MCF 10A (cell line): ENCODE results near the gene OR9Q1. TPM values are rescaled to one million over a fixed set of nuclear protein-coding genes. Genes with fewer than 3 reads are reported as not detected.

ENCODE experiments used
- BruUV-seq: library from RNA; stranded (reverse); fragments of 400-500 nt; replicated peaks from 2 replicates; lab custom pipeline; 2021; lab: Mats Ljungman, UMichigan
- CTCF ChIA-PET: fragments of 300-600 bp; sonication (Branson Sonifier 250); formaldehyde crosslinking; extraction: SDS; loops from one replicate; lab custom pipeline; 2021; ENCODE audit warnings: antibody characterized with exemption, inconsistent platforms; lab: Yijun Ruan, JAX
- POLR2A ChIA-PET: fragments of 300-600, 350-650 bp; sonication (Branson Sonifier 250); formaldehyde crosslinking; extraction: SDS; loops from one replicate; lab custom pipeline; 2020; ENCODE audit warnings: antibody characterized with exemption, inconsistent platforms; lab: Yijun Ruan, JAX
- DNase-seq: peaks from one replicate; pipeline ENCODE4 v3.0.0-alpha.2; 2018; ENCODE audit not compliant: unreplicated experiment
- H3K27ac Mint-ChIP-seq: one replicate; pipeline ENCODE4 v1.8.0; 2022; ENCODE audit warnings: mild to moderate bottlenecking, low read depth, mixed read lengths; ENCODE audit not compliant: unreplicated experiment
- H3K27me3 Mint-ChIP-seq: one replicate; pipeline ENCODE4 v1.8.0; 2022; ENCODE audit warnings: mixed read lengths; ENCODE audit not compliant: insufficient read depth, unreplicated experiment
- H3K36me3 Mint-ChIP-seq: one replicate; pipeline ENCODE4 v1.8.0; 2022; ENCODE audit warnings: mild to moderate bottlenecking, moderate library complexity, mixed read lengths; ENCODE audit not compliant: insufficient read depth, unreplicated experiment
- H3K4me1 Mint-ChIP-seq: one replicate; pipeline ENCODE4 v1.8.0; 2022; ENCODE audit warnings: mixed read lengths; ENCODE audit not compliant: insufficient read depth, unreplicated experiment
- H3K4me3 Mint-ChIP-seq: one replicate; pipeline ENCODE4 v1.8.0; 2022; ENCODE audit warnings: mild to moderate bottlenecking, moderate library complexity, mixed read lengths; ENCODE audit not compliant: unreplicated experiment
- H3K9me3 Mint-ChIP-seq: one replicate; pipeline ENCODE4 v1.8.0; 2022; ENCODE audit warnings: mixed read lengths; ENCODE audit not compliant: unreplicated experiment
- CTCF ChIP-seq: fragments of 200-600 bp; IDR thresholded peaks from one replicate; pipeline ENCODE4 v1.8.0; 2022; ENCODE audit warnings: antibody characterized with exemption, mild to moderate bottlenecking; ENCODE audit not compliant: unreplicated experiment
- intact Hi-C: fragments of 100-400 bp; cut with micrococcal nuclease; formaldehyde crosslinking; loops from 2 replicates; pipeline ENCODE4 v1.14.1; 2022
- total RNA-seq: library from RNA; stranded (reverse); gene quantifications from 2 replicates; pipeline ENCODE4 v1.2.3, GENCODE V29; 2022

The OR9Q1 gene
- total RNA-seq, 1 experiment from 2014 or later = not detected

GRCh38 chr11:58030653-58031052 lies 7.0 kb downstream of the OR9Q1 start, which contains the start of gene OR6Q1:
TSS of gene OR6Q1 (plus strand) at chr11:58030953. CDS start at chr11:58030953, 0 bp downstream.
- BruUV-seq = no TSS peak
- no peak within 1 kb of the TSS for H3K4me3 Mint-ChIP-seq
- intact Hi-C loops = no loop called here
- no peaks in the 10 kb centered on the region for H3K27me3 Mint-ChIP-seq
- TF ChIP-seq CTCF = no peak
- H3K27ac Mint-ChIP-seq = no peak within 1 kb of the TSS
- POLR2A ChIA-PET = interaction anchor here (0.6 kb wide), 1 partner anchor 283 kb away, joined by 3 read pairs; no protein-coding TSS in a partner anchor
- H3K4me1 Mint-ChIP-seq = peaks cover 5% of the 10 kb centered on the region
- DNase-seq = no peak
- H3K9me3 Mint-ChIP-seq = no peaks in the 10 kb centered on the region
- CTCF ChIA-PET = interaction anchor here (1.1 kb wide), 1 partner anchor 9 kb away, joined by 4 read pairs; no protein-coding TSS in a partner anchor
- H3K36me3 Mint-ChIP-seq = no peaks in the 10 kb centered on the region

- CTCF ChIA-PET = no interaction called here
- H3K36me3 Mint-ChIP-seq = no peaks in the 10 kb centered on the region
- TF ChIP-seq CTCF = no peak
- intact Hi-C loops = no loop called here
- POLR2A ChIA-PET = no interaction called here
- no peaks in the 10 kb centered on the region for H3K27me3 Mint-ChIP-seq
- H3K4me3 Mint-ChIP-seq = no peak overlapping the region
- BruUV-seq = no TSS peak
- no peak overlapping the region for H3K27ac Mint-ChIP-seq
- no peak for DNase-seq
- H3K4me1 Mint-ChIP-seq = no peaks in the 10 kb centered on the region
- peaks cover 10% of the 10 kb centered on the region for H3K9me3 Mint-ChIP-seq
These were observed 10.8 kb downstream of the OR9Q1 start for GRCh38 chr11:58034471-58034870.

DNA sequence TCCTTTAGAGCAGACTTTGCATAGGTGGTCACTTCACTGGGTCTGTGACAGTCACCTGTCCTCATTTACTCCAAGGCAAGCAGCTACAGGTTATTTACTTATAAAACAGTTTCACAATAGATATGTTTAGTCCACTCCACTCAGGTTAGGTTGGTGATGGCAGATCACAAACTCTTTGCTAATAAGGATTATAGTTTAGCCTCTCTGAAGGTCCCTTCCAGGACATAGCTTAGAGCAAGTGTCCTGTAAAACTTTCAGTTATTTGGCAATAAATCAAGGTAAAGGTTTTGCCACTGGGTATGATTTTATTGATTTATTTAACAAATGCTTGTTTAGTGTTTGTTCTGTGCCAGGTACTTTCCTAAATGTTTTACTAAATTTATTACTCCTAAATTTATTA lies 15.9 kb downstream of the OR9Q1 start:
- H3K4me3 Mint-ChIP-seq = no peak overlapping the region
- no peak for DNase-seq
- intact Hi-C loops = no loop called here
- TF ChIP-seq CTCF = no peak
- H3K4me1 Mint-ChIP-seq = no peaks in the 10 kb centered on the region
- no peaks in the 10 kb centered on the region for H3K36me3 Mint-ChIP-seq
- POLR2A ChIA-PET = interaction anchor here (0.6 kb wide), 1 partner anchor 238 kb away, joined by 3 read pairs; no protein-coding TSS in a partner anchor
- CTCF ChIA-PET = interaction anchor here (0.7 to 1.1 kb wide), 2 partner anchors 10 to 581 kb away, joined by 4 read pairs; no protein-coding TSS in a partner anchor
- H3K9me3 Mint-ChIP-seq = peaks cover 10% of the 10 kb centered on the region
- H3K27me3 Mint-ChIP-seq = no peaks in the 10 kb centered on the region
- BruUV-seq = no TSS peak
- no peak overlapping the region for H3K27ac Mint-ChIP-seq

GRCh38 chr11:58043379-58043778 lies 19.7 kb downstream of the OR9Q1 start:
- no peaks in the 10 kb centered on the region for H3K27me3 Mint-ChIP-seq
- H3K36me3 Mint-ChIP-seq = no peaks in the 10 kb centered on the region
- intact Hi-C loops = no loop called here
- H3K4me3 Mint-ChIP-seq = no peak overlapping the region
- no peak overlapping the region for H3K27ac Mint-ChIP-seq
- no peaks in the 10 kb centered on the region for H3K4me1 Mint-ChIP-seq
- no TSS peak for BruUV-seq
- H3K9me3 Mint-ChIP-seq = no peaks in the 10 kb centered on the region
- ChIA-PET CTCF (no interaction called here), POLR2A (interaction anchor here (1.2 kb wide), 1 partner anchor 13 kb away, joined by 3 read pairs; no protein-coding TSS in a partner anchor)
- no peak for DNase-seq
- no peak for TF ChIP-seq CTCF
